Thymus (tissue), 11 donors: ENCODE data around the gene SAPCD1. TPM values are rescaled to one million over a fixed set of nuclear protein-coding genes. Genes with fewer than 3 reads are reported as not detected.

Experiments used
- DNase-seq, 9 donors: peaks; one replicate each; pipeline ENCODE4 v3.0.0-alpha.2; 2013; ENCODE audit warnings: low spot score in 9 of 9, low read depth in 6 of 9, missing footprints in 1 of 9
- H3K27ac ChIP-seq, 2 donors: one replicate each; pipeline ENCODE4 v1.5.1; 2013; ENCODE audit warnings: control low read depth in 1 of 2, low read depth in 1 of 2, low read length in 1 of 2, mild to moderate bottlenecking in 1 of 2, moderate library complexity in 1 of 2
- H3K27me3 ChIP-seq, 2 donors: one replicate each; pipeline ENCODE4 v1.5.1; 2013; ENCODE audit warnings: low read length in 1 of 2; ENCODE audit not compliant: control insufficient read depth in 2 of 2, insufficient read depth in 1 of 2
- H3K36me3 ChIP-seq, 2 donors: one replicate each; pipeline ENCODE4 v1.5.1; 2013; ENCODE audit warnings: low read length in 1 of 2, mild to moderate bottlenecking in 1 of 2, moderate library complexity in 1 of 2; ENCODE audit not compliant: control insufficient read depth in 2 of 2, insufficient read depth in 2 of 2
- H3K4me1 ChIP-seq, 2 donors: one replicate each; pipeline ENCODE4 v1.5.1; 2013; ENCODE audit warnings: low read length in 2 of 2; ENCODE audit not compliant: control insufficient read depth in 2 of 2, insufficient read depth in 2 of 2
- H3K4me3 ChIP-seq, 2 donors: one replicate each; pipeline ENCODE4 v1.5.1; 2013; ENCODE audit warnings: low read length in 2 of 2, control low read depth in 1 of 2, mild to moderate bottlenecking in 1 of 2
- H3K9me3 ChIP-seq, 2 donors: one replicate each; pipeline ENCODE4 v1.5.1; 2013; ENCODE audit warnings: low read length in 1 of 2, mild to moderate bottlenecking in 1 of 2; ENCODE audit not compliant: control insufficient read depth in 2 of 2, insufficient read depth in 1 of 2
- WGBS: extraction: QIAGEN DNeasy Blood & Tissue Kit; methylation state at CpG from one replicate; pipeline ENCODE4 v1.1.7; 2013; 5-methylcytosine and 5-hydroxymethylcytosine counted together
- polyA plus RNA-seq: library from polyadenylated mRNA; stranded (reverse); fragments of 200-250 nt; gene quantifications from one replicate; pipeline ENCODE4 v1.2.3, GENCODE V29; 2013
- total RNA-seq: library from RNA; stranded (reverse); fragments of 120-200 nt; gene quantifications from one replicate; pipeline ENCODE4 v1.2.4, GENCODE V29; 2013
- donor health status: healthy.

Gene SAPCD1
- total and polyA plus RNA-seq, 2 donors = 1.2 to 9.7 TPM

- Histone ChIP-seq H3K4me1 (peaks cover 38 to 69% of the 10 kb centered on the region in 2 donors), H3K36me3 (peaks cover 23 to 30% of the 10 kb centered on the region in 2 donors), H3K27ac (peak within 1 kb of the TSS; percentile 91 to 99), H3K9me3 (peaks cover 0 to 3% of the 10 kb centered on the region in 2 donors), H3K27me3 (no peaks in the 10 kb centered on the region), H3K4me3 (peak within 1 kb of the TSS; percentile 61 to 86)
- DNase-seq = peak in 3 of 9 donors; percentile 61 to 81 (median 67)
- WGBS = under 1% methylated on average over 24 of the region's 24 CpGs
These were observed 26.3 kb upstream of the SAPCD1 start, which contains the start of gene CLIC1 for GRCh38 chr6:31736021-31736767. Gene CLIC1 (minus strand): TSS chr6:31736530. CDS start chr6:31736300, 230 bp downstream.

- DNase-seq = no peak
- 15% methylated on average over 10 of the region's 10 CpGs for WGBS
- peaks cover 39 to 75% of the 10 kb centered on the region in 2 donors for H3K4me1 ChIP-seq
These were observed 25.6 kb upstream of the SAPCD1 start for GRCh38 chr6:31736768-31737314.

GRCh38 chr6:31737315-31737990 is 25.0 kb upstream of the SAPCD1 start:
- Histone ChIP-seq H3K27ac (peak overlapping the region; percentile 85 to 99), H3K27me3 (no peaks in the 10 kb centered on the region), H3K36me3 (peaks cover 13 to 29% of the 10 kb centered on the region in 2 donors), H3K9me3 (peaks cover 0 to 3% of the 10 kb centered on the region in 2 donors), H3K4me1 (peaks cover 39 to 75% of the 10 kb centered on the region in 2 donors), H3K4me3 (peak overlapping the region; percentile 34 to 82)
- peak in 3 of 9 donors; percentile 24 to 60 (median 30) for DNase-seq
- WGBS = 11% methylated on average over 7 of the region's 7 CpGs

More at GRCh38 chr6:31736768-31737314, 25.6 kb upstream of the SAPCD1 start:
- H3K4me3 ChIP-seq = peak overlapping the region; percentile 61 to 86
- no peaks in the 10 kb centered on the region for H3K27me3 ChIP-seq
- peaks cover 0 to 3% of the 10 kb centered on the region in 2 donors for H3K9me3 ChIP-seq
- peaks cover 17 to 30% of the 10 kb centered on the region in 2 donors for H3K36me3 ChIP-seq
- H3K27ac ChIP-seq = peak overlapping the region; percentile 91 to 99

- peak in 6 of 9 donors; percentile 75 to 93 (median 85) for DNase-seq
- Histone ChIP-seq H3K27me3 (no peaks in the 10 kb centered on the region), H3K36me3 (peaks cover 10 to 28% of the 10 kb centered on the region in 2 donors), H3K9me3 (peaks cover 0 to 3% of the 10 kb centered on the region in 2 donors), H3K4me1 (peaks cover 39 to 74% of the 10 kb centered on the region in 2 donors), H3K4me3 (peak overlapping the region; percentile 34 to 82), H3K27ac (peak overlapping the region; percentile 85 to 99)
- WGBS = 2% methylated on average over 6 of the region's 6 CpGs
These were observed 24.2 kb upstream of the SAPCD1 start for GRCh38 chr6:31737991-31738979.

GRCh38 chr6:31739639-31740396 is 22.6 kb upstream of the SAPCD1 start, which contains the start of gene MSH5:
Gene MSH5 (plus strand): TSS chr6:31740005. CDS start chr6:31740467, 462 bp downstream.
- H3K4me1 ChIP-seq = peaks cover 33 to 60% of the 10 kb centered on the region in 2 donors
- under 1% methylated on average over 58 of the region's 58 CpGs for WGBS
- peak within 1 kb of the TSS; percentile 85 to 99 for H3K27ac ChIP-seq

GRCh38 chr6:31740397-31741223 is 21.8 kb upstream of the SAPCD1 start:
- Histone ChIP-seq H3K36me3 (peaks cover 8 to 31% of the 10 kb centered on the region in 2 donors), H3K4me3 (peak overlapping the region; percentile 70 to 82), H3K4me1 (peaks cover 33 to 52% of the 10 kb centered on the region in 2 donors), H3K27ac (peak overlapping the region; percentile 75 to 89), H3K27me3 (no peaks in the 10 kb centered on the region), H3K9me3 (peaks cover 0 to 3% of the 10 kb centered on the region in 2 donors)
- DNase-seq = peak in 1 of 9 donors; percentile 73
- WGBS = 6% methylated on average over 29 of the region's 29 CpGs

More at GRCh38 chr6:31739639-31740396, 22.6 kb upstream of the SAPCD1 start, which contains the start of gene MSH5:
- peak; percentile 92 to 99 (median 97) for DNase-seq
- Histone ChIP-seq H3K4me3 (peak within 1 kb of the TSS; percentile 70 to 82), H3K9me3 (peaks cover 0 to 3% of the 10 kb centered on the region in 2 donors), H3K27me3 (no peaks in the 10 kb centered on the region), H3K36me3 (peaks cover 5 to 26% of the 10 kb centered on the region in 2 donors)

GRCh38 chr6:31741815-31742214 is 20.6 kb upstream of the SAPCD1 start:
- no peak overlapping the region for H3K27ac ChIP-seq
- H3K4me3 ChIP-seq = no peak overlapping the region
- DNase-seq = no peak
- no peaks in the 10 kb centered on the region for H3K27me3 ChIP-seq
- peaks cover 8 to 31% of the 10 kb centered on the region in 2 donors for H3K36me3 ChIP-seq
- peaks cover 0 to 3% of the 10 kb centered on the region in 2 donors for H3K9me3 ChIP-seq
- WGBS = 95% methylated on average over 2 of the region's 2 CpGs
- H3K4me1 ChIP-seq = peaks cover 32 to 47% of the 10 kb centered on the region in 2 donors
